Epidermal melanocyte (primary cell): Measurements from ENCODE around the gene POLR3GL.
A peak's percentile ranks its signal among the peaks of the same experiment; 100 is the strongest.
"Not testable (repeated sequence)": the region's sequence is repeated elsewhere in the genome, so short reads cannot be mapped to it uniquely, and the experiment has no call there.

ENCODE experiments used
- DNase-seq: peaks from one replicate; pipeline ENCODE4 v3.0.0; 2011; ENCODE audit warnings: low spot score; ENCODE audit not compliant: insufficient read length

Gene POLR3GL, protein sequence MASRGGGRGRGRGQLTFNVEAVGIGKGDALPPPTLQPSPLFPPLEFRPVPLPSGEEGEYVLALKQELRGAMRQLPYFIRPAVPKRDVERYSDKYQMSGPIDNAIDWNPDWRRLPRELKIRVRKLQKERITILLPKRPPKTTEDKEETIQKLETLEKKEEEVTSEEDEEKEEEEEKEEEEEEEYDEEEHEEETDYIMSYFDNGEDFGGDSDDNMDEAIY

GRCh38 chr1:145964328-145965118 is at the start of gene POLR3GL, which contains the start of gene ANKRD34A:
TSS of gene POLR3GL (plus strand) at chr1:145964690. CDS start at chr1:145974866, 10,176 bp downstream.
TSS of gene ANKRD34A (minus strand) at chr1:145964575. CDS start at chr1:145961759, 2,816 bp downstream.
- peak; percentile 96 for DNase-seq

DNA sequence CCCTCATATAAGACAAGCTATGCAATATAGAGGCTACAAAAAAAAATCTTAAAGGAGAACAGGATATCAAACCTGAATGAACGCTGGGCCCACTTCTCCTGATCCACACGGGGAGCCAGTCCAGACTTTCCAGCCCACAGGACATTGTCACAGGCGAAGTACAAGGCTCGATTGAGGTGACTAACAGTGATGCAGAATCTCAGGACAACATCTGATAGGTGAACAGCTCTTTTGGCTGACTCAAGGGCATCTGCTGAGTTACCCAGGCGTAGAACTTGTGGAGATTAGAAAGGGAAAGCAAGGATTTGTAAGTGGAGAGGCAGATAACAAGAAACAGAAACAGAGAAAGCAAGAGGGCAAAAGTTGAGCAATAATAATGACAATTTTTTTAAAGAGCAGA is 47.7 kb upstream of the POLR3GL start:
- DNase-seq = no peak

GRCh38 chr1:145917595-145917994 is 46.9 kb upstream of the POLR3GL start:
- DNase-seq = no peak

DNA sequence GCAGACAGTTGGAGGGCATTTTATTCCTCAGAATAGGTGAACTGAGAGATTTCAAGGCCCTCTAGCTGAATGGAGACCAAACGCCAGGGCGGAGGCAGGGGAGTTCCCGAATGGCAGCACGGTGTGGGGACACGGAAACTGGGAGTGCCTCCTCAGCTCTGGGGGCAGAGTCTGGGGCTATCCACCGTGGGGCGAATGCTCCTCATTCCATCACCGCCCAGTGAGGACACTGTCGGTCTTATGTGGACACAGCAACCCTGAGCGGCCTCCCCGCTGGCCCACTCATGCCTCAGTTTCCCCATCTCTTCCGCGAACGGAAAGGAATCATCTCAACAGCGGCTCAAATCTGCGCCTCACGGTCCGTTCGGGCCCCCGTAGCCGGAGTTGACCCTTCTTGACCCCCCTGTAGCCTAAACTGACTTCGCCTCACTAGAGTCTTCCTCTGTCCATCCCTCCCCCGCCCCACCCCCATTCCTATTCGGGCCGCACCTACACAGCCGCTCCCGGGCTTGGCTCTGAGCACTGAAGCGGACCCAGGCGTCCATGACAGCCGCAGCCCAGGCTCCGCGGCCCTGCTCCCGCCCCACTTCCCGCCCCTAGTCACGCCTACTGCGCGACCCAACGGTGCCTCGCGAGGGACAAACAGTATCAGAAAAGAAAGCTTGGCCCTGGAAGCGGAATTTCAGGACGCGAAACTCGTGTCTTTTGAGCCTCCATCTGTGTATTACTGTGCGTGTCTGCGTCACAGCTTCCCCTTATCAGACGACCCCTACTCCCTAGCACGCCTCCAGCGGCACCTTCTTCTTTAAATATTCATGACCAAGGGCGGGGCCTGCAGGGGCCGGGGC is 46.1 kb upstream of the POLR3GL start, which contains the start of gene PEX11B:
Gene PEX11B (minus strand): TSS at position 574 of the 848 bp plus-strand sequence. CDS start 29 bp downstream, at position 545.
- DNase-seq = peak; percentile 74

- DNase-seq = no peak
Observed at GRCh38 chr1:145918992-145919939, 45.2 kb upstream of the POLR3GL start.

DNA sequence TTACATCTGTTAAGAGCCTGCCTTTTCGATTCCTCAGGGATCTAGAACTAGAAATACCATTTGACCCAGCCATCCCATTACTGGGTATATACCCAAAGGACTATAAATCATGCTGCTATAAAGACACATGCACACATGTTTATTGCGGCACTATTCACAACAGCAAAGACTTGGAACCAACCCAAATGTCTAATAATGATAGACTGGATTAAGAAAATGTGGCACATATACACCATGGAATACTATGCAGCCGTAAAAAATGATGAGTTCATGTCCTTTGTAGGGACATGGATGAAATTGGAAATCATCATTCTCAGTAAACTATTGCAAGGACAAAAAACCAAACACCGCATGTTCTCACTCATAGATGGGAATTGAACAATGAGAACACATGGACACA is 44.2 kb upstream of the POLR3GL start:
- not testable (repeated sequence) for DNase-seq

- no peak for DNase-seq
Observed at GRCh38 chr1:145922266-145922665, 42.2 kb upstream of the POLR3GL start.

- DNase-seq = no peak
Observed at GRCh38 chr1:145926686-145927062, 37.8 kb upstream of the POLR3GL start.

- peak; percentile 74 for DNase-seq
Observed at GRCh38 chr1:145927063-145927886, 37.2 kb upstream of the POLR3GL start, which contains the start of gene RBM8A. TSS of gene RBM8A (minus strand) at chr1:145927484. CDS start at chr1:145927426, 58 bp downstream.

DNA sequence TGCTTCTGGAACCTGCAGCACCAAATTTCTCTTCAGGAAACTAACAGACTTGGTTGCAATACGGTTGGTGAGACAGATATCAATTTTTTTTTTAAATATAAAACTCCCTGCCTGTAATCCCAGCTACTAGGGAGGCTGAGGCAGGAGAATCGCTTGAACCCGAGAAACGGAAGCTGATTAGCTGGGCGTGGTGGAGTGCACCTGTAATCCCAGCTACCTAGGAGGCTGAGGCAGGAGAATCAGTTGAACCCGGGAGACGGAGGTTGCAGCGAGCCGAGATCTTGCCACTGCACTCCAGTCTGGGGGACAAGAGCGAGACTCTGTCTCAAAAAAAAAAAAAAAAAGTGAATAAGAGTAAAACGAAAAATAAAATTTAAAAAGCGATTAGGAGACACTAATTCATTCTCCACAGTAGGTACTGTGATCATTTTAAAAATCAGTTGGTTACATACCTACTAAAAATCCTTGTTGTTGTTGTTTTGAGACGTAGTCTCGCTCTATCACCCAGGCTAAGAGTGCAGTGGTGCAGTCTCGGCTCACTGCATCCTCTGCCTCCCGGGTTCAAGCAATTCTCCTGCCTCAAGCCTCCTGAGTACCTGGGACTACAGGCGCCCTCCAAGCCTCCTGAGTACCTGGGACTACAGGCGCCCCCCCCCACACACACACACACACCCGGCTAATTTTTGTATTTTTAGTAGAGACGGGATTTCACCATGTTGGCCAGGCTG is 36.4 kb upstream of the POLR3GL start:
- no peak for DNase-seq

GRCh38 chr1:145932522-145933009 is 31.9 kb upstream of the POLR3GL start:
- not testable (repeated sequence) for DNase-seq

- no peak for DNase-seq
Observed at GRCh38 chr1:145935708-145936107, 28.8 kb upstream of the POLR3GL start.

DNA sequence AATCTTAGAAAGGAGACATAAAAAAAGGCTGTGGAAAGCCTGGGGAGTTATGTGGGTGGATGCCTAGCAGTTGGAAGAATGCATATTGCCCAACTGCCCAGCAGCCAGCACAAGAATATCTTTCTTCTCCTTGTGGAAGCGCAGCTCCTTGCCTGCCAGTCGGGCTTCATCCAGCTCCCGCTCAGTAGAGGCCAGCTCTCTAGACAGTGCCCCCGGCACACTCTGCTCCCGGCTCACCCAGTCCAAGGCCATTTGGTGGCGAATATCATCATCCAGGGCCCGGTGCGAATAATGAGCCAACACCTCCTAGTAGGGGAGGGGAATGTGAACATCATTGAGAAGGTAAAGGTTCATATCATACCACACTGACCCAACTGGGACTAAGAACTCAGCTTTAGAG is 28.2 kb upstream of the POLR3GL start:
- DNase-seq = no peak

- DNase-seq = no peak
Observed at GRCh38 chr1:145937436-145937835, 27.1 kb upstream of the POLR3GL start.

- DNase-seq = no peak
Observed at GRCh38 chr1:145942405-145942804, 22.1 kb upstream of the POLR3GL start.

DNA sequence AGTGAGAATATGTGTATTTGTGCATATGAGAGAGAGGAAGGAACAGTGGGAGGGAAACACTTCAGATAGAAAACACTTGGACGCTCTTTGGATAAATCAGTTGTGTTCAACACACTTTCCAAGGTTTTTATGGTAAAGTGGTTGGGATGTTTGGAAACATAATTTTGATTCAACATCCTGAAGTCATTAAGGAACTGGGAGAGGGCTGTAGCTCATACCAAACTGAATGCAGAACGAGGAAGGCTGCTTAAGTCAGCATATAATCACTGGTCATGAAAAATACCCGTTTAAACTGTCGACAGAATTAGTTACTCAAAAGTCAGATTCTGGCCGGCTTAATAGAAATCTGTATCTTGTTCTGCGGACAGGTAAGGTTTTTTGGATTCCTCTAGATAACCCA is 21.6 kb upstream of the POLR3GL start:
- no peak for DNase-seq

- DNase-seq = no peak
Observed at GRCh38 chr1:145944532-145944931, 20.0 kb upstream of the POLR3GL start.

DNA sequence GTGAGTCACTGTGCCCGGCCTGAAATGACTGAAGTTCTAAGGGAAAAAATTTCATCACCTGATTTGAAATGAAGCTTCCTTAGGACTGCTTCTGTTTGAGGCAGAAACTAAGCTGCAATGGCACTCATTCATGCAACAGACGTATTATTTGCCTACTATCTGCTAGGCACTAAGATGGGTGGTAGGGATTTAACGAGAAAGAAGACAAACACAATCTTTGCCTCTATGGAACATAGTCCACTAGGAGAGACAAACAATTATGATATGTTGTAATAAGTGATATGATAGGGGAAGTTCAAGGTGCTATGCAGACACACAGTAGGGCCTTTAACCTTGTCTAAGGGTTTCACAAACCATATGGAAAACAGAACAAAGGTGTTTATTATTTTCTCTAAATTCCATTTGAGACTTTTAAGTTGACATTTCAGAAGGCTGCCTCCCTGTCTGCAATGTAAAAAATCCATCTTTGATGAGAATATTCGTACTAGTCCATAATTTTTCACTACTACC is 18.0 kb upstream of the POLR3GL start:
- no peak for DNase-seq
